SK-N-SH (cell line): ENCODE measurements around the gene TRANK1. TPM values are rescaled to one million over a fixed set of nuclear protein-coding genes. Genes with fewer than 3 reads are reported as not detected.

ENCODE experiments used
- CTCF ChIA-PET: fragments of 300-600, 350-600 bp; formaldehyde crosslinking; extraction: SDS; loops from one replicate; lab custom pipeline; 2021; lab: Yijun Ruan, JAX
- POLR2A ChIA-PET: fragments of 350-600 bp; sonication (Branson Sonifier 250); formaldehyde crosslinking; extraction: SDS; loops from one replicate; lab custom pipeline; 2020; ENCODE audit warnings: antibody characterized with exemption, inconsistent platforms; lab: Yijun Ruan, JAX
- DNase-seq: peaks from one replicate; pipeline ENCODE4 v3.0.0; 2012
- H2AFZ ChIP-seq: fragments of 200-600 bp; sonication (generic); 2 replicates; pipeline ENCODE4 v1.8.1; 2016; ENCODE audit warnings: antibody characterized with exemption, mild to moderate bottlenecking, low read depth
- H3F3A ChIP-seq: fragments of 200-600 bp; sonication (generic); replicated peaks from 2 replicates; pipeline ENCODE3; 2016; ENCODE audit warnings: antibody characterized with exemption, mild to moderate bottlenecking; ENCODE audit not compliant: insufficient read depth
- H3K27ac ChIP-seq, 2 experiments: fragments of 200-500 bp in 1 of 2; fragments of 200-600 bp in 1 of 2; sonication (Bioruptor generic) in 1 of 2; sonication (generic), shearing (Covaris generic) in 1 of 2; 2 replicates each; pipeline versions ENCODE4 v1.5.1 to v1.6.1; 2014 to 2016; ENCODE audit warnings: low read depth in 2 of 2, inconsistent platforms in 1 of 2, low read length in 1 of 2, mild to moderate bottlenecking in 1 of 2, mixed read lengths in 1 of 2
- H3K27me3 ChIP-seq: fragments of 200-600 bp; sonication (generic), shearing (Covaris generic); 2 replicates; pipeline ENCODE4 v1.6.1; 2016; ENCODE audit warnings: mixed run types; ENCODE audit not compliant: insufficient read depth
- H3K36me3 ChIP-seq, 2 experiments: fragments of 200-500 bp in 1 of 2; fragments of 200-600 bp in 1 of 2; sonication (Bioruptor generic) in 1 of 2; sonication (generic) in 1 of 2; replicated peaks in 1 of 2; 2 replicates each; pipeline versions ENCODE3 to v1.5.1; 2014 to 2016; ENCODE audit warnings: low read length in 1 of 2, mild to moderate bottlenecking in 1 of 2; ENCODE audit not compliant: insufficient read depth in 2 of 2, control insufficient read depth in 1 of 2
- H3K4me1 ChIP-seq, 2 experiments: fragments of 200-500 bp in 1 of 2; fragments of 200-600 bp in 1 of 2; sonication (Bioruptor generic) in 1 of 2; sonication (generic), shearing (Covaris generic) in 1 of 2; 2 replicates each; pipeline versions ENCODE4 v1.5.1 to v1.6.1; 2014 to 2016; ENCODE audit warnings: low read depth in 1 of 2, low read length in 1 of 2, mixed run types in 1 of 2; ENCODE audit not compliant: insufficient read depth in 2 of 2, control insufficient read depth in 1 of 2
- H3K4me2 ChIP-seq: fragments of 200-600 bp; sonication (generic), shearing (Covaris generic); 2 replicates; pipeline ENCODE4 v1.6.1; 2017; ENCODE audit warnings: mixed run types
- H3K4me3 ChIP-seq, 2 experiments: fragments of 200-500 bp in 1 of 2; fragments of 200-600 bp in 1 of 2; sonication (Bioruptor generic) in 1 of 2; sonication (generic), shearing (Covaris generic) in 1 of 2; 2 replicates each; pipeline versions ENCODE4 v1.5.1 to v1.8.1; 2014 to 2016; ENCODE audit warnings: low read depth in 2 of 2, inconsistent platforms in 1 of 2, low read length in 1 of 2, mild to moderate bottlenecking in 1 of 2, mixed read lengths in 1 of 2, moderate library complexity in 1 of 2
- H3K79me2 ChIP-seq: fragments of 200-600 bp; sonication (generic); 2 replicates; pipeline ENCODE4 v1.8.1; 2017; ENCODE audit warnings: mild to moderate bottlenecking; ENCODE audit not compliant: insufficient read depth
- H3K9ac ChIP-seq: fragments of 200-600 bp; sonication (generic); 2 replicates; pipeline ENCODE4 v1.6.1; 2017; ENCODE audit warnings: mixed run types
- H3K9me2 ChIP-seq: fragments of 200-600 bp; sonication (generic); 2 replicates; pipeline ENCODE4 v1.6.1; 2017; ENCODE audit warnings: mixed run types
- H3K9me3 ChIP-seq: fragments of 200-600 bp; sonication (generic); 2 replicates; pipeline ENCODE4 v1.6.1; 2017; ENCODE audit warnings: mixed run types, mild to moderate bottlenecking, moderate library complexity
- H4K20me1 ChIP-seq: fragments of 200-600 bp; sonication (generic); 2 replicates; pipeline ENCODE4 v1.6.1; 2017; ENCODE audit warnings: mild to moderate bottlenecking, mixed run types; ENCODE audit not compliant: insufficient read depth
- CHD2 ChIP-seq: fragments of 150-350 bp; IDR thresholded peaks from 2 replicates; pipeline ENCODE4 v1.6.1; 2018; ENCODE audit warnings: low read length; ENCODE audit not compliant: partially characterized antibody
- EP300 ChIP-seq, 2 experiments: IDR thresholded peaks; 2 replicates each; pipeline versions ENCODE4 v1.4.0 to v1.6.1; 2012; ENCODE audit warnings: borderline replicate concordance in 1 of 2, low read depth in 1 of 2, low read length in 1 of 2
- EZH2phosphoT487 ChIP-seq: fragments of 200-600 bp; sonication (generic); IDR thresholded peaks from 2 replicates; pipeline ENCODE4 v1.6.1; 2017; ENCODE audit warnings: low read depth, mixed run types, mild to moderate bottlenecking, antibody characterized with exemption, moderate library complexity, borderline replicate concordance
- FOXJ3 ChIP-seq: sonication (generic); formaldehyde crosslinking; IDR thresholded peaks from 2 replicates; pipeline ENCODE4 v1.5.1; 2020; ENCODE audit warnings: mild to moderate bottlenecking, missing genetic modification reagents
- FOXM1 ChIP-seq: IDR thresholded peaks from 2 replicates; pipeline ENCODE4 v1.4.0; 2012; ENCODE audit warnings: low read depth, mild to moderate bottlenecking
- GABPA ChIP-seq: IDR thresholded peaks from 2 replicates; pipeline ENCODE4 v1.4.0; 2012; ENCODE audit warnings: low read depth, mild to moderate bottlenecking
- GATA2 ChIP-seq: sonication (generic); formaldehyde crosslinking; IDR thresholded peaks from 2 replicates; pipeline ENCODE4 v1.5.0; 2020; ENCODE audit warnings: mild to moderate bottlenecking, missing genetic modification reagents
- JUND ChIP-seq: IDR thresholded peaks from 2 replicates; pipeline ENCODE4 v1.4.0; 2012
- MXI1 ChIP-seq: IDR thresholded peaks from 2 replicates; pipeline ENCODE4 v1.6.1; 2012; ENCODE audit warnings: mild to moderate bottlenecking, low read depth, low read length, improper control_type of control experiment
- RAD21 ChIP-seq: IDR thresholded peaks from 2 replicates; pipeline ENCODE4 v1.6.1; 2012; ENCODE audit warnings: mild to moderate bottlenecking, low read length
- RFX5 ChIP-seq: IDR thresholded peaks from 2 replicates; pipeline ENCODE4 v1.6.1; 2012; ENCODE audit warnings: mild to moderate bottlenecking, improper control_type of control experiment, low read length
- SIN3A ChIP-seq: IDR thresholded peaks from 2 replicates; pipeline ENCODE4 v1.6.1; 2012; ENCODE audit warnings: low read depth, mild to moderate bottlenecking, low read length, moderate library complexity, borderline replicate concordance
- TAF1 ChIP-seq: IDR thresholded peaks from 2 replicates; pipeline ENCODE4 v1.6.1; 2012; ENCODE audit warnings: low read depth, mild to moderate bottlenecking, low read length, moderate library complexity, borderline replicate concordance
- TEAD4 ChIP-seq: IDR thresholded peaks from 2 replicates; pipeline ENCODE4 v1.4.0; 2012; ENCODE audit warnings: mild to moderate bottlenecking, borderline replicate concordance; ENCODE audit not compliant: insufficient read depth
- YY1 ChIP-seq: IDR thresholded peaks from 2 replicates; pipeline ENCODE4 v1.4.0; 2012; ENCODE audit warnings: low read depth, mild to moderate bottlenecking
- WGBS: methylation state at CpG from one replicate; pipeline ENCODE4 v1.1.6; 2017; ENCODE audit warnings: low lambda C conversion rate; 5-methylcytosine and 5-hydroxymethylcytosine counted together
- polyA plus RNA-seq, 3 experiments: library from polyadenylated mRNA; depleted of rRNA; stranded (reverse); fragments of >200 nt; gene quantifications; 2 replicates each; pipeline ENCODE4 v1.2.3, GENCODE V29; 2012
- TF ChIP-seq, protein P1 (sequence below): IDR thresholded peaks from 2 replicates; pipeline ENCODE4; 2012
- TF ChIP-seq, protein P2 (sequence below): fragments of 150-350 bp; IDR thresholded peaks from 2 replicates; pipeline ENCODE4 v1.6.1; 2017; ENCODE audit warnings: antibody characterized with exemption, low read length, low read depth, borderline replicate concordance
- TF ChIP-seq, protein P3 (sequence below): fragments of 200-600 bp; sonication (generic); IDR thresholded peaks from 2 replicates; pipeline ENCODE4 v1.6.1; 2017; ENCODE audit warnings: antibody characterized with exemption, mild to moderate bottlenecking, moderate library complexity
- TF ChIP-seq, protein P4 (sequence below): IDR thresholded peaks from 2 replicates; pipeline ENCODE4 v1.4.0; 2012; ENCODE audit warnings: low read depth, borderline replicate concordance

TRANK1 gene
- polyA plus RNA-seq, 1 of the 3 experiments (the other 2 are of a cell fraction) = 0.16 TPM

DNA sequence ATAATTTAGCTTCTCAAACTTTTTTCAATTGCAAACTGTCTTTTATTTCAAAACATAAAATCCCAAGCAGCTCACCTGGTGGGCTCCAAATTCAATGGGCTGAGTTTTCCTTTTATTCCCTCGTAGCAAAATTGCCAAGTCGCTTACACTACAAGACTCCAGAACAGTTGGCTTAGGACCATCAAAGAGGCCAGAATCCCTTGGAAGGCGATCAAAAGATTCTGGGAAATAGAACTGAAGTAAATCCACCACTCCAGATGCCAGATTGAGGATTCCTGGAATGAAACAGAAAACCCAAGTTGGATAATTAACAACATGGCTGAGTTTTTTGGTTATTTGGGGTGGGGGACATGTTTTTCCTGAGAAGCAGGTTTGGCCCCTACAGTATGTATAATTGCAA is 92.8 kb downstream of the TRANK1 start (continued):
- TF ChIP-seq, protein P1, sequence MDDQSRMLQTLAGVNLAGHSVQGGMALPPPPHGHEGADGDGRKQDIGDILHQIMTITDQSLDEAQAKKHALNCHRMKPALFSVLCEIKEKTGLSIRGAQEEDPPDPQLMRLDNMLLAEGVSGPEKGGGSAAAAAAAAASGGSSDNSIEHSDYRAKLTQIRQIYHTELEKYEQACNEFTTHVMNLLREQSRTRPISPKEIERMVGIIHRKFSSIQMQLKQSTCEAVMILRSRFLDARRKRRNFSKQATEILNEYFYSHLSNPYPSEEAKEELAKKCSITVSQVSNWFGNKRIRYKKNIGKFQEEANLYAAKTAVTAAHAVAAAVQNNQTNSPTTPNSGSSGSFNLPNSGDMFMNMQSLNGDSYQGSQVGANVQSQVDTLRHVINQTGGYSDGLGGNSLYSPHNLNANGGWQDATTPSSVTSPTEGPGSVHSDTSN = no peak
- TF ChIP-seq RFX5 (no peak), GATA2 (CRISPR knock-in tag) (no peak), RAD21 (no peak), TAF1 (no peak), EZH2phosphoT487 (no peak), JUND (no peak), EP300 (IDR thresholded peaks at IDR 0.05; ENCODE audit: borderline replicate concordance in 1 of 2, low read depth in 1 of 2, low read length in 1 of 2) (no peak), MXI1 (no peak), FOXM1 (no peak), FOXJ3 (CRISPR knock-in tag) (no peak)
- TF ChIP-seq, protein P2, sequence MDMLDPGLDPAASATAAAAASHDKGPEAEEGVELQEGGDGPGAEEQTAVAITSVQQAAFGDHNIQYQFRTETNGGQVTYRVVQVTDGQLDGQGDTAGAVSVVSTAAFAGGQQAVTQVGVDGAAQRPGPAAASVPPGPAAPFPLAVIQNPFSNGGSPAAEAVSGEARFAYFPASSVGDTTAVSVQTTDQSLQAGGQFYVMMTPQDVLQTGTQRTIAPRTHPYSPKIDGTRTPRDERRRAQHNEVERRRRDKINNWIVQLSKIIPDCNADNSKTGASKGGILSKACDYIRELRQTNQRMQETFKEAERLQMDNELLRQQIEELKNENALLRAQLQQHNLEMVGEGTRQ = no peak

DNA sequence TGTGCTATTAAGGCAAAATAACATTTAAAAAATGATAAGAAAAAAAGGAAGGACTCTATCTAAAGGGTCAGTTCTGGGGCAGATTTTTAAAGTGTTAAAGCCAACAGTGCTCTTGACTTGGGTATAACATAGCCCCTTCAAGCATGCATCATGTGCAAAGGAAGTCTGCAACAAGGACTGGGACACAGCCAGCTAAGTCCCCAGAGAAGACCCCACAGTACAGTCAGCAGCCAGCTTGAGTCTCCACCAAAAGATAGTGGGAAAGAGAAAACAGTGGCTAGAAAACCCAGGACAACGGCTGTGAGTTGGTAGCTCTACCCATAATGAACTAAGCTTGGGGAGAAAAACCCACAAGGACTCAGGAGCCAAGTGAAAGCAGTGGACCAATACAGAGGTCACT is 94.1 kb downstream of the TRANK1 start:
- TF ChIP-seq RFX5 (no peak), YY1 (no peak), GABPA (no peak), TEAD4 (no peak), SIN3A (no peak), JUND (no peak), CHD2 (no peak), FOXM1 (no peak)
- TF ChIP-seq, protein P3, sequence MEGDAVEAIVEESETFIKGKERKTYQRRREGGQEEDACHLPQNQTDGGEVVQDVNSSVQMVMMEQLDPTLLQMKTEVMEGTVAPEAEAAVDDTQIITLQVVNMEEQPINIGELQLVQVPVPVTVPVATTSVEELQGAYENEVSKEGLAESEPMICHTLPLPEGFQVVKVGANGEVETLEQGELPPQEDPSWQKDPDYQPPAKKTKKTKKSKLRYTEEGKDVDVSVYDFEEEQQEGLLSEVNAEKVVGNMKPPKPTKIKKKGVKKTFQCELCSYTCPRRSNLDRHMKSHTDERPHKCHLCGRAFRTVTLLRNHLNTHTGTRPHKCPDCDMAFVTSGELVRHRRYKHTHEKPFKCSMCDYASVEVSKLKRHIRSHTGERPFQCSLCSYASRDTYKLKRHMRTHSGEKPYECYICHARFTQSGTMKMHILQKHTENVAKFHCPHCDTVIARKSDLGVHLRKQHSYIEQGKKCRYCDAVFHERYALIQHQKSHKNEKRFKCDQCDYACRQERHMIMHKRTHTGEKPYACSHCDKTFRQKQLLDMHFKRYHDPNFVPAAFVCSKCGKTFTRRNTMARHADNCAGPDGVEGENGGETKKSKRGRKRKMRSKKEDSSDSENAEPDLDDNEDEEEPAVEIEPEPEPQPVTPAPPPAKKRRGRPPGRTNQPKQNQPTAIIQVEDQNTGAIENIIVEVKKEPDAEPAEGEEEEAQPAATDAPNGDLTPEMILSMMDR = no peak
- TF ChIP-seq, protein P4, sequence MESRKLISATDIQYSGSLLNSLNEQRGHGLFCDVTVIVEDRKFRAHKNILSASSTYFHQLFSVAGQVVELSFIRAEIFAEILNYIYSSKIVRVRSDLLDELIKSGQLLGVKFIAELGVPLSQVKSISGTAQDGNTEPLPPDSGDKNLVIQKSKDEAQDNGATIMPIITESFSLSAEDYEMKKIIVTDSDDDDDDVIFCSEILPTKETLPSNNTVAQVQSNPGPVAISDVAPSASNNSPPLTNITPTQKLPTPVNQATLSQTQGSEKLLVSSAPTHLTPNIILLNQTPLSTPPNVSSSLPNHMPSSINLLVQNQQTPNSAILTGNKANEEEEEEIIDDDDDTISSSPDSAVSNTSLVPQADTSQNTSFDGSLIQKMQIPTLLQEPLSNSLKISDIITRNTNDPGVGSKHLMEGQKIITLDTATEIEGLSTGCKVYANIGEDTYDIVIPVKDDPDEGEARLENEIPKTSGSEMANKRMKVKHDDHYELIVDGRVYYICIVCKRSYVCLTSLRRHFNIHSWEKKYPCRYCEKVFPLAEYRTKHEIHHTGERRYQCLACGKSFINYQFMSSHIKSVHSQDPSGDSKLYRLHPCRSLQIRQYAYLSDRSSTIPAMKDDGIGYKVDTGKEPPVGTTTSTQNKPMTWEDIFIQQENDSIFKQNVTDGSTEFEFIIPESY = no peak
- POLR2A ChIA-PET = no interaction called here
- WGBS = 36% methylated on average over 1 of the region's 1 CpG
- no peak overlapping the region for H3K4me3 ChIP-seq
- H4K20me1 ChIP-seq = no peaks in the 10 kb centered on the region
- no peak overlapping the region for H3K4me2 ChIP-seq
- H3K9me2 ChIP-seq = no peaks in the 10 kb centered on the region
- H3K27ac ChIP-seq = no peak overlapping the region
- H3K4me1 ChIP-seq = no peaks in the 10 kb centered on the region
- no peaks in the 10 kb centered on the region for H3K9me3 ChIP-seq
- no peak overlapping the region for H2AFZ ChIP-seq
- no peaks in the 10 kb centered on the region for H3K79me2 ChIP-seq
- no peaks in the 10 kb centered on the region for H3K36me3 ChIP-seq
- no peak for DNase-seq
- no peak overlapping the region for H3K9ac ChIP-seq
- no peaks in the 10 kb centered on the region for H3F3A ChIP-seq
- H3K27me3 ChIP-seq = no peaks in the 10 kb centered on the region
- CTCF ChIA-PET = interaction anchor here (0.8 to 3.1 kb wide), 3 partner anchors 12 to 122 kb away, joined by 3 to 8 read pairs (median 7); no protein-coding TSS in a partner anchor
